Ascending aorta (tissue), 2 donors: Measurements from ENCODE around the gene DTX2. TPM values are rescaled to one million over a fixed set of nuclear protein-coding genes. Genes with fewer than 3 reads are reported as not detected.
"Not testable (repeated sequence)": the region's sequence is repeated elsewhere in the genome, so short reads cannot be mapped to it uniquely, and the experiment has no call there.

ENCODE experiments used
- DNase-seq, 2 donors: peaks; one replicate each; pipeline ENCODE4 v3.0.0-alpha.2; 2019; ENCODE audit warnings: low spot score in 2 of 2
- H3K27ac ChIP-seq, 2 donors: fragments of 200-600 bp; sonication (generic); one replicate each; pipeline ENCODE4 v1.5.1; 2016 to 2017; ENCODE audit warnings: mild to moderate bottlenecking in 1 of 2
- H3K27me3 ChIP-seq: fragments of 200-600 bp; sonication (generic); one replicate; pipeline ENCODE4 v1.5.1; 2017
- H3K36me3 ChIP-seq, 2 donors: fragments of 200-600 bp; sonication (generic); one replicate each; pipeline ENCODE4 v1.5.1; 2016
- H3K4me1 ChIP-seq, 2 donors: fragments of 200-600 bp; sonication (generic); one replicate each; pipeline ENCODE4 v1.5.1; 2016 to 2017; ENCODE audit warnings: mild to moderate bottlenecking in 1 of 2
- H3K4me3 ChIP-seq, 2 donors: fragments of 200-600 bp; sonication (generic); one replicate each; pipeline ENCODE4 v1.5.1; 2016 to 2017; ENCODE audit warnings: mild to moderate bottlenecking in 1 of 2
- H3K9me3 ChIP-seq, 2 donors: fragments of 200-600 bp; sonication (generic); one replicate each; pipeline ENCODE4 v1.5.1; 2016
- CTCF ChIP-seq, 3 experiments: fragments of 200-600 bp in 2 of 3; fragments of 450-650 bp in 1 of 3; sonication (generic) in 2 of 3; IDR thresholded peaks; one replicate each; pipeline ENCODE4 v1.5.1; 2016 to 2019; ENCODE audit warnings: antibody characterized with exemption in 3 of 3, mild to moderate bottlenecking in 1 of 3, moderate library complexity in 1 of 3
- intact Hi-C: fragments of 100-400 bp; cut with DNase I; formaldehyde crosslinking; loops from one replicate; pipeline ENCODE4 v1.15.1; 2023
- total RNA-seq: library from RNA; depleted of rRNA; stranded (reverse); fragments of >200 nt; gene quantifications from one replicate; pipeline ENCODE4 v1.1.0, GENCODE V29; 2016

DTX2 gene
- total RNA-seq, 1 donor from 2014 or later: 61.9 TPM

DNA sequence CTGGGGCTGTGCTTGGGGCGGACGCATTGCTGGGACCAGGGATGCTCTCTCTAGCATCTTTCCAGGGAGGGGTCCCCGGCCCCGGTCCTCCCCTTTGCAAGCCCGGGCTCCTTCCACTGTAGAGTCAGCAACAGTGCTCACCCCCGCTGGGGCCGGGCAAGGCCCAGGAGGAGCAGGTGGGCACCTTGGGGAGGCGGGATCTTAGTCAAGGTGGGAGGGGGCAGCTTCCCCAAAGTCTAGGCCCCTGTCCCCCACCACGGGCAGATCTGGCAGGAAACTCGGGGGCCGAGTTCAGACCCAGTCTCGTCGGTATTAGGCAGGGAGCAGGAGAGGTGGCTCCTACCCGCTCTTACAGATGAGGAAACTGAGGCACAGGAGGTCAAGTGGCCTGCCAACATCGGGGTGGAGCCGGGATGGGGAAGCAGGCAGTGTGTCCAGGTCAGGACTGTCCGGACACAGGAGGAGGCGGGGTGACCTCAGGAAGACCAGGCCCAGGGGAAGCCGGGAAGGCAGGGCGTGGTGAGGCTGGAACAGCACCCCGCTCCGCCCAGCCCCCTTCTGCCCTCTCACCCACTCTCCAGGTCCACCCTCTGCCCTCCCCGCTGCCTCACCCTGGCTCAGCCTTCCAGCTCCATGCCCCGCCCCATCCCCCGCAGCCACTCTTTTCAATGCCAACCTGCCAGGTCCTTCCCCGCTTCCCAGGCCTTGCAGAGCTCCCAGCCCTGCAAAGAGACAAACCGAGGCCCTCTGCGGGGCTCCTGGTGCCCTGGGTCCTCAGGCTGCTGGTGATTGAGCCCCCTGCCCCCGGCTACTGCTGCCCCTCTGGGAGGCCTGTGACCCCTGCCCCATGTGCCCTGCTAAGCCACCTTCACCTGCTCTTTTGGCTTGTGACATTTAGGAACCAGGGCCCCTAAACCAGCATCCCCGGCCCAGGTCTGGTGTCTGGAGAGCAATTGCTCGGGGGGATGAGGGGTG is 50.7 kb downstream of the DTX2 start:
- intact Hi-C loops, H3K36me3 ChIP-seq, H3K9me3 ChIP-seq, H3K4me3 ChIP-seq, H3K4me1 ChIP-seq, H3K27me3 ChIP-seq, H3K27ac ChIP-seq, DNase-seq: not testable (repeated sequence)

- Histone ChIP-seq H3K36me3 (no peaks in the 10 kb centered on the region), H3K27ac (no peak overlapping the region), H3K9me3 (no peaks in the 10 kb centered on the region), H3K4me1 (no peaks in the 10 kb centered on the region), H3K4me3 (no peak overlapping the region), H3K27me3 (no peaks in the 10 kb centered on the region)
- no peak for DNase-seq
- TF ChIP-seq CTCF (IDR thresholded peaks at IDR 0.05): no peak
- intact Hi-C loops: no loop called here
Observed at GRCh38 chr7:76512941-76513816, 51.7 kb downstream of the DTX2 start.

DNA sequence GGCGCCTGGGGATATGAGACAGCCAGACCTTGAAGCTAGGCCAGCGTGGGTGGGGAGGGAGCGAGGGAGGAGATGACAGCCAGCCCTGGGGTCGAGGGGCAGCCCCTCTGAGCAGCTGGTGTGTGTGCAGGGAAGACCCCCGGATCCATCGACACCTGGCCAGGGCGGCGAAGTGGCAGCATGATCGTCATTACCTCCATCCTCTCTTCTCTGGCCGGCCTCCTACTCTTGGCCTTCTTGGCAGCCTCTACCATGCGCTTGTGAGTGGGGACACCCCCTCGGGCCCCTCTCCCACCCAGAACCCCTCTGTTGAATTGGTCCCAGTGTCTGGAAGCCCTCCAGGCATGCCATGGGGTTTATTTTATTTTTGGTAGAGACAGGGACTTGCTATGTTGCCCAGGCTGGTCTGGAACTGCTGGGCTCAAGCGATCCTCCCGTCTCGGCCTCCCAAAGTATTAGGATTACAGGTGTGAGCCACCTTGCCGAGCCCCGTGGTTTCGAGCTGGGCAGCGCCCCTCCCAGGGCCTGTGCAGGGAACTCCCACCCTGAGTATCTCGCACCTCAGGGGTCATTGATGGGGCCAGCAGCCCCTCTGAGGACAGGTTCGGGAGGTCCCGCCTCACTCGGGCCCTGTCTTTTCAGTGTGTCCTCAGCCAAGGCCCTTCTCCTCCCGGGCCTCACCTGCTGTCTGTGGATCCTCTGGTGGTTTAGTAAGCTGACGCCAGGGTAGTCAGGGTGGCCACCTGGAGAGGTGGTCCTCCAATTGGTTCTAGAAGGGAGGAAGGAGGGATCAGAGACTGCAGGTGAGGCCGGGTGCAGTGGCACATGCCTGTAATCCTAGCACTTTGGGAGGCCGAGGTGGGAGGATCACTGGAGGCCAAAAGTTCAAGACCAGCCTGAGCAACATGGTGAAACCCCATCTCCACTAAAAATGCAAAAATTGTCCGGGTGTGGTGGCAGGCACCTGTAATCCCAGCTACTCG is 52.6 kb downstream of the DTX2 start:
- no peaks in the 10 kb centered on the region for H3K4me1 ChIP-seq
- no peaks in the 10 kb centered on the region for H3K9me3 ChIP-seq
- H3K36me3 ChIP-seq: no peaks in the 10 kb centered on the region
- TF ChIP-seq CTCF (IDR thresholded peaks at IDR 0.05): no peak
- H3K27ac ChIP-seq: no peak overlapping the region
- DNase-seq: no peak
- intact Hi-C loops: no loop called here
- H3K4me3 ChIP-seq: no peak overlapping the region
- no peaks in the 10 kb centered on the region for H3K27me3 ChIP-seq

- no peak for TF ChIP-seq CTCF (IDR thresholded peaks at IDR 0.05)
- H3K9me3 ChIP-seq: no peaks in the 10 kb centered on the region
- no peaks in the 10 kb centered on the region for H3K36me3 ChIP-seq
- DNase-seq: no peak
- no peaks in the 10 kb centered on the region for H3K27me3 ChIP-seq
- intact Hi-C loops: no loop called here
- no peaks in the 10 kb centered on the region for H3K4me1 ChIP-seq
- H3K4me3 ChIP-seq: no peak overlapping the region
- no peak overlapping the region for H3K27ac ChIP-seq
Observed at GRCh38 chr7:76514926-76515771, 53.6 kb downstream of the DTX2 start.

DNA sequence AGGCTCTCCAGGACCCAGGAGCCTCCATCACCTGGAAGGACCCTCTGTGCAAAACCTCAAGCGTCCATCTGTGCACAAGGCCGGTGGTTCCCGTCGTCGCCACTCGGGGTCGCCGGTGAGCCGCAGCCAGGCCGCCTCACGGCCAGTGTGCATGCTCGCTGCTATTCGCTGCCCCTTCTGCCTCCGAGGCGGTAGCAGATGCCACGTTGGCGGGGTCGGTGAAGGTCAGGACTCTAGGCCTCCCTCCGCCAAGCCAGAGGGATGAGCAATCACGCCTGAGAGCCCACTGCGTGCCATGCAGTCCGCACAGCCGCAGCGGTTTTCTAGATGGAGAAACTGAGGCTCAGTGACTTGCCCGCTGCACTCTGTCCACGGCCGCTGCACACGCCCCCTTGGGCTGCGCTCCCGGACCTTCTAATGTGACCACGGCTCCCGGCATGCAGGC is 54.5 kb downstream of the DTX2 start:
- TF ChIP-seq CTCF (IDR thresholded peaks at IDR 0.05): peak in 1 of 3 experiments; percentile 74
- no peak for DNase-seq
- Histone ChIP-seq H3K36me3 (no peaks in the 10 kb centered on the region), H3K27me3 (no peaks in the 10 kb centered on the region), H3K4me1 (no peaks in the 10 kb centered on the region), H3K27ac (no peak overlapping the region), H3K4me3 (no peak overlapping the region), H3K9me3 (no peaks in the 10 kb centered on the region)
- intact Hi-C loops: no loop called here

- H3K4me3 ChIP-seq, H3K27ac ChIP-seq, H3K9me3 ChIP-seq, intact Hi-C loops, H3K27me3 ChIP-seq, DNase-seq, H3K36me3 ChIP-seq, H3K4me1 ChIP-seq: not testable (repeated sequence)
Observed at GRCh38 chr7:76516932-76517331, 55.4 kb downstream of the DTX2 start.

- H3K4me1 ChIP-seq, DNase-seq, intact Hi-C loops, H3K27me3 ChIP-seq, H3K4me3 ChIP-seq, H3K27ac ChIP-seq, H3K9me3 ChIP-seq, H3K36me3 ChIP-seq: not testable (repeated sequence)
Observed at GRCh38 chr7:76526183-76526582, 64.7 kb downstream of the DTX2 start.

- H3K4me3 ChIP-seq, H3K27ac ChIP-seq, H3K27me3 ChIP-seq, DNase-seq, H3K36me3 ChIP-seq, intact Hi-C loops, H3K9me3 ChIP-seq, H3K4me1 ChIP-seq: not testable (repeated sequence)
Observed at GRCh38 chr7:76531643-76532042, 70.1 kb downstream of the DTX2 start.
